Right atrium auricular region (tissue), 2 donors: ENCODE measurements around the gene GALNT18. TPM values are rescaled to one million over a fixed set of nuclear protein-coding genes. Genes with fewer than 3 reads are reported as not detected.

ENCODE experiments used
- DNase-seq: peaks from one replicate; pipeline ENCODE4 v3.0.0-alpha.2; 2019; ENCODE audit warnings: low spot score
- H3K27ac ChIP-seq, 2 donors: fragments of 200-600 bp; sonication (generic); 1 replicate in 1 of 2; 2 replicates in 1 of 2; pipeline ENCODE4 v1.5.1; 2016 to 2019
- H3K27me3 ChIP-seq, 2 donors: fragments of 200-600 bp; sonication (generic); one replicate each; pipeline versions ENCODE4 v1.5.1 to v1.6.0; 2017 to 2019
- H3K36me3 ChIP-seq: fragments of 200-600 bp; sonication (generic); one replicate; pipeline ENCODE4 v1.5.1; 2016
- H3K4me1 ChIP-seq, 2 donors: fragments of 200-600 bp; sonication (generic); one replicate each; pipeline versions ENCODE4 v1.5.1 to v1.6.0; 2017 to 2019
- H3K4me3 ChIP-seq, 2 donors: fragments of 200-600 bp; sonication (generic); 1 replicate in 1 of 2; 2 replicates in 1 of 2; pipeline ENCODE4 v1.5.1; 2017 to 2019; ENCODE audit warnings: mild to moderate bottlenecking in 1 of 2, moderate library complexity in 1 of 2
- H3K9me3 ChIP-seq, 2 donors: fragments of 200-600 bp; sonication (generic); one replicate each; pipeline ENCODE4 v1.5.1; 2019
- total RNA-seq, 2 donors: library from RNA; depleted of rRNA; stranded (reverse); fragments of >200 nt; gene quantifications; one replicate each; pipeline ENCODE4 v1.1.0, GENCODE V29; 2016
- TF ChIP-seq, protein P1 (sequence below), 2 donors: fragments of 200-600 bp; sonication (generic); IDR thresholded peaks; one replicate each; pipeline ENCODE4 v1.5.1; 2019; ENCODE audit warnings: antibody characterized with exemption in 2 of 2

The GALNT18 gene
- total RNA-seq, 2 donors from 2014 or later, result 22.2 to 26.8 TPM

DNA sequence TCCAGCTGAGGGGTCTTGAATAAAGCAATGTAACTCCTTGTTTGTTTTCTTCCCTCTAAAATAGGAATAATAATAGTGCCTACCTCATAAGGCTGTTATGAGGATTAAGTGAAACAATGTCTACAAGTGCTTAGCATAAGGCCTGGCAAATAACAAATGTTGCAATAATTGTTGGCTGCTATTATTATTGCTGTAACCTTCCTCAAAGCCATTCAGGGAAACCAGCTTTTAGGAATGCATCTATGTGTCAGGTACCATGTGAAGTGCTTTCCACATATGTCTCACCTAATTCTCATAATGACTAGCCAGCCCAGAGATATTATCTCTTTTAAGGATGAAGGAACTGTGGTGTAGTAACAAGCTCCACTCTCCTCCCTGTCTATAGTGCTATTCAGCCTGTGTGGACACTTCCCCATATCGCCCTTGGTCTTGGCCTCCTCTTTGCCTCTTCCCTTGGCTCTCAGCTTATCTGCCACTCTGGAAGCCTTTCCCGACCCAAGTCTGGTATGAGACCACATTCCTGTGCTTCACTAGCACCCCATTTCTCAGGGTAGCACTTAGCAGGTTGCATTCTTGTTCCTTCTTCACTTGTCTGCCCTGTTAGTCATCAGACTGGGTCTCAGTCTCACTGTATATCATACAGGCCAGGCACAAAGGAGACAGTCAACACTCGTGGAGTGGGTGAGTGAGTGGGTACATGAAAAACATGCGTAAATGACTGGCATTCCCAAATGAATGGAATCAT, 292.6 kb downstream of the GALNT18 start:
- TF ChIP-seq, protein P1, sequence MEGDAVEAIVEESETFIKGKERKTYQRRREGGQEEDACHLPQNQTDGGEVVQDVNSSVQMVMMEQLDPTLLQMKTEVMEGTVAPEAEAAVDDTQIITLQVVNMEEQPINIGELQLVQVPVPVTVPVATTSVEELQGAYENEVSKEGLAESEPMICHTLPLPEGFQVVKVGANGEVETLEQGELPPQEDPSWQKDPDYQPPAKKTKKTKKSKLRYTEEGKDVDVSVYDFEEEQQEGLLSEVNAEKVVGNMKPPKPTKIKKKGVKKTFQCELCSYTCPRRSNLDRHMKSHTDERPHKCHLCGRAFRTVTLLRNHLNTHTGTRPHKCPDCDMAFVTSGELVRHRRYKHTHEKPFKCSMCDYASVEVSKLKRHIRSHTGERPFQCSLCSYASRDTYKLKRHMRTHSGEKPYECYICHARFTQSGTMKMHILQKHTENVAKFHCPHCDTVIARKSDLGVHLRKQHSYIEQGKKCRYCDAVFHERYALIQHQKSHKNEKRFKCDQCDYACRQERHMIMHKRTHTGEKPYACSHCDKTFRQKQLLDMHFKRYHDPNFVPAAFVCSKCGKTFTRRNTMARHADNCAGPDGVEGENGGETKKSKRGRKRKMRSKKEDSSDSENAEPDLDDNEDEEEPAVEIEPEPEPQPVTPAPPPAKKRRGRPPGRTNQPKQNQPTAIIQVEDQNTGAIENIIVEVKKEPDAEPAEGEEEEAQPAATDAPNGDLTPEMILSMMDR (IDR thresholded peaks at IDR 0.05), result no peak
- peaks cover 9% of the 10 kb centered on the region for H3K36me3 ChIP-seq
- no peaks in the 10 kb centered on the region for H3K9me3 ChIP-seq
- no peak for DNase-seq
- H3K4me1 ChIP-seq, result no peaks in the 10 kb centered on the region
- H3K4me3 ChIP-seq, result no peak overlapping the region
- H3K27ac ChIP-seq, result no peak overlapping the region
- no peaks in the 10 kb centered on the region for H3K27me3 ChIP-seq

DNA sequence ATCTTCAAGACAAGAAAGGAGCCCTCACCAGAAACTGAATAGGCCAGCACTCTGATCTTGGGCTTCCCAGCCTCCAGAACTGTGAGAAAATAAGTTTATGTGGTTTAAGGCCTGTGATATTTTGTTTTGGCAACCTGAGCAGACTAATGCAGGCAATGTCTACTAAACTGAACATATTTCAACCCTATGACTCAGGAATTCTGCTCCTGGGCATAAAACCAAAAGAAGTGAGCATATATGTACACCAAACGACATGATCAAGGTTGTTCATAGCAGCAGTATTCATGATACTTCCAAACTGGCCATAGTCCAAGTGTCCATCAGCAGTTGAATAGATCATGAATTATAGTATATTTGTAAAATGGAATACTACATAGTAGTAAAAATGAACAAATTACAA, 297.7 kb downstream of the GALNT18 start:
- TF ChIP-seq, protein P1 (IDR thresholded peaks at IDR 0.05), result no peak
- Histone ChIP-seq H3K27me3 (no peaks in the 10 kb centered on the region), H3K9me3 (no peaks in the 10 kb centered on the region), H3K4me3 (no peak overlapping the region), H3K27ac (no peak overlapping the region), H3K4me1 (no peaks in the 10 kb centered on the region), H3K36me3 (peaks cover 13% of the 10 kb centered on the region)
- no peak for DNase-seq

DNA sequence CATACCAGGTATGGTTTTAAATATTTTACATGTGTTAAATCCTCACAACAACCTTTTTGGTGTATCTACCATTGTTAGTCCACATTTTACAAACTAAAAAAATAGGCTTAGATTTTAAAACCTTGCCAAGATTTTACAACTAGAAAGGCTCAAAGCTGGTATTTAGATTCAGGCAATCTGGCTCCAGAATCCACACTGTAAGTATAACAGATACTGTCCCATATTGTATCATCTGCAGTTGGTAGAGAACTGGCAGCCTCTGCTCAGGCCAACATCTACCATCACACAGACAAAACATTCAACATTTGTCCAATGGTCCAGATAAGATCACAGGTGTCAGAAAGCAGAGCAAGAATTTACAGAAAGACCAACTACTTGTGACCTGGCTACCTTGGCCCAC, 299.7 kb downstream of the GALNT18 start:
- no peaks in the 10 kb centered on the region for H3K9me3 ChIP-seq
- TF ChIP-seq, protein P1 (IDR thresholded peaks at IDR 0.05), result no peak
- no peaks in the 10 kb centered on the region for H3K27me3 ChIP-seq
- peaks cover 13% of the 10 kb centered on the region for H3K36me3 ChIP-seq
- H3K27ac ChIP-seq, result no peak overlapping the region
- no peak overlapping the region for H3K4me3 ChIP-seq
- no peaks in the 10 kb centered on the region for H3K4me1 ChIP-seq
- no peak for DNase-seq

DNA sequence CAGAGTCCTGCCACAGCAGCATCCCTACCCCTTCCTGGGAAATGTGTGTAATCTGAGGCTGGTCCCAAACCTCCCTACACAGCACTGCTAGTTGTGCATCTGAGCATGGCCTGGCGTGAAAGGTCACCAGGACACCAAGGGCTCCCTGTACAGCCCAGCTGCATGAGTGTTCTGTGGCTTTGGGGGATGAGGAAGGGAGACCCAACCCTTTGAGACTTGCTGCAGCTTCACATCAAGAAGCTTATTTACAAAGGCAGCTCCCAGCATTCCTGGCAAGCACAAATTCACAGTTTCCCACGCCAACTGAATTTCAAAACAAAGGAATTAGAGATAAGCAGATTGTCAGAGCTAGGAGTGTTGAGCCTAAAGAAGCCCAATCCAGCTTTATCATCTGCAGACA, 301.0 kb downstream of the GALNT18 start:
- no peak overlapping the region for H3K27ac ChIP-seq
- no peaks in the 10 kb centered on the region for H3K4me1 ChIP-seq
- peaks cover 4% of the 10 kb centered on the region for H3K36me3 ChIP-seq
- no peak overlapping the region for H3K4me3 ChIP-seq
- DNase-seq, result no peak
- TF ChIP-seq, protein P1 (IDR thresholded peaks at IDR 0.05), result no peak
- H3K27me3 ChIP-seq, result no peaks in the 10 kb centered on the region
- no peaks in the 10 kb centered on the region for H3K9me3 ChIP-seq

DNA sequence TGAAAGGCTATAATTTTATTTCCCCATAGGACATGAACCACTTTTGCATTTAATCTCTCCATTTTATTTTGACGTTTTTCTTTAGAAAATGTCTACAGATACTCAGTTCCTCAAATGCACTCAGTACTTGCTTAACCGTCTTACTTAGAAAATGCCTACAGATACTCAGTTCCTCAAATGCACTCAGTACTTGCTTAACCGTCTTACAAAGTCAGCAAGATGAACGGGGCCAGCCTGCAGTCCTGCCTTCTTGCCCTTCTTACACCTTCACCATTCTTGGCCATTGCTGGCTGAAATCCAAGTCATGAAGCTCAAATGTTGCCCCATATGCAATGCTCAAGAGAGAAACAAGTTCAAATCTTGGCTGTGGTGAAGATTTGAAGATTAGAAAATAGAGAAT, 302.8 kb downstream of the GALNT18 start:
- Histone ChIP-seq H3K36me3 (peaks cover 2% of the 10 kb centered on the region), H3K4me3 (no peak overlapping the region), H3K27ac (no peak overlapping the region), H3K9me3 (no peaks in the 10 kb centered on the region), H3K4me1 (peaks cover 0 to 9% of the 10 kb centered on the region in 2 donors), H3K27me3 (no peaks in the 10 kb centered on the region)
- TF ChIP-seq, protein P1 (IDR thresholded peaks at IDR 0.05), result no peak
- DNase-seq, result no peak

DNA sequence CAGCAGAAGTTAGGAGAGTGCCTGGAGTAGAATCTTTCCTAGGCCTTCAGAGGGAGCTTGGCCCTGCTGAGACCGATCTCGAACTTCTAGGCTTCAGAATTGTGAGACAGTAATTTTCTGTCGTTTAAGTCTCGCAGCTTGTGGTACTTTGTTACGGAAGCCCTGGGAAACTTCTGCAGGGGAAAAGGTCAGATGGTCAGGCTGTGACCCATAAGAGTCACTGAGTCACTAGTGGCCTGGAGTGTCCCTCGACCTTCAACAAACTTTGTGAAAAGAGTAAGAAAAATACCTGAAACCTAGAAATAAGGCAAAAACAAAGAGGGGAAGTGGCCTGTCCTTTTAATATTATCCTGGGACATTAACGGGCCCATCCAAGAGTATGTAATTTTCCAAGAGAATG, 303.3 kb downstream of the GALNT18 start:
- H3K9me3 ChIP-seq, result no peaks in the 10 kb centered on the region
- H3K4me1 ChIP-seq, result peaks cover 0 to 14% of the 10 kb centered on the region in 2 donors
- TF ChIP-seq, protein P1 (IDR thresholded peaks at IDR 0.05), result no peak
- no peaks in the 10 kb centered on the region for H3K36me3 ChIP-seq
- DNase-seq, result no peak
- no peak overlapping the region for H3K4me3 ChIP-seq
- no peaks in the 10 kb centered on the region for H3K27me3 ChIP-seq
- no peak overlapping the region for H3K27ac ChIP-seq
